SIG-M5 treated with dmso at 0.1 percent for 504 hours (cell line): ENCODE data around the gene EPS8L3.

ENCODE experiments used
- DNase-seq: peaks from one replicate; lab custom pipeline; 2025; ENCODE audit not compliant: unreplicated experiment; lab: John Stamatoyannopoulos, UW

The EPS8L3 gene

GRCh38 chr1:109793486-109794318, 30.0 kb upstream of the EPS8L3 start:
- no peak for DNase-seq

- no peak for DNase-seq
Observed at GRCh38 chr1:109793089-109793485, 29.4 kb upstream of the EPS8L3 start.

GRCh38 chr1:109792056-109792831, 28.5 kb upstream of the EPS8L3 start:
- DNase-seq, result peak; percentile 23

- no peak for DNase-seq
Observed at GRCh38 chr1:109791495-109792043, 27.8 kb upstream of the EPS8L3 start.

- peak; percentile 78 for DNase-seq
Observed at GRCh38 chr1:109790735-109791494, 27.2 kb upstream of the EPS8L3 start.

- DNase-seq, result no peak
Observed at GRCh38 chr1:109790329-109790728, 26.6 kb upstream of the EPS8L3 start.

- DNase-seq, result no peak
Observed at GRCh38 chr1:109789551-109790180, 25.9 kb upstream of the EPS8L3 start.

GRCh38 chr1:109788695-109789521, 25.2 kb upstream of the EPS8L3 start:
- peak; percentile 34 for DNase-seq

- no peak for DNase-seq
Observed at GRCh38 chr1:109787845-109788601, 24.3 kb upstream of the EPS8L3 start.

- no peak for DNase-seq
Observed at GRCh38 chr1:109787211-109787844, 23.6 kb upstream of the EPS8L3 start.

- no peak for DNase-seq
Observed at GRCh38 chr1:109786531-109787021, 22.9 kb upstream of the EPS8L3 start.

- no peak for DNase-seq
Observed at GRCh38 chr1:109786112-109786480, 22.4 kb upstream of the EPS8L3 start.

- DNase-seq, result no peak
Observed at GRCh38 chr1:109785446-109786111, 21.9 kb upstream of the EPS8L3 start.

GRCh38 chr1:109784551-109785252, 21.0 kb upstream of the EPS8L3 start:
- DNase-seq, result no peak

GRCh38 chr1:109783436-109783835, 19.7 kb upstream of the EPS8L3 start:
- peak; percentile 28 for DNase-seq

- DNase-seq, result no peak
Observed at GRCh38 chr1:109782927-109783326, 19.2 kb upstream of the EPS8L3 start.

- DNase-seq, result no peak
Observed at GRCh38 chr1:109782514-109782913, 18.8 kb upstream of the EPS8L3 start.
